Upper lobe of left lung (tissue), 4 donors: ENCODE data around the gene MCCD1.

ENCODE experiments used
- EP300 ChIP-seq, 4 donors: sonication (generic); formaldehyde crosslinking; IDR thresholded peaks; one replicate each; pipeline ENCODE4 v1.5.1; 2017; ENCODE audit warnings: antibody characterized with exemption in 4 of 4, control low read depth in 2 of 4
- TF ChIP-seq, protein P1 (sequence below), 6 experiments: fragments of 450-650 bp in 4 of 6; fragments of 200-600 bp in 2 of 6; sonication (generic) in 2 of 6; IDR thresholded peaks; one replicate each; pipeline ENCODE4 v1.5.1; 2016 to 2019; ENCODE audit warnings: antibody characterized with exemption in 6 of 6

DNA sequence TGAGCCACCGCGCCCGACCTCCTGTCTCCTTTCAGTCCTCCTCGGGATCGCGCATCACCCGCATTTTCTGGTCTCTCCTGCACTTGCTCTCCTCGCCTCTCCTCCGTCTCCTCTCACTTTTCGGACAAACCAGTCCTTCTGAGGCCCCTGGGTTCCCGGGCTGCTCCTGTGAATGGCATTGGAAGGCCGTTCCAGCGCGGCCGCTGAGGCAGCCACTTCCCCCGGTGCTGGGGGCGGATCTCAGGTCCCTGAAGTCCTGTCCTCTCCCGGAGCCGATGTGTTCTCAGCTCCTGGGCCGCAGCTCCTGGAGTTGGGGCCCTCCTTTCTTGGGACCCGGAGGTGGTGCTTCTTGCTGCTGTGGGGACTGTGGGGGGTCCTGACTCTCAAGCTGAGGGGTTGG lies 30.0 kb upstream of the MCCD1 start:
- no peak for TF ChIP-seq EP300 (IDR thresholded peaks at IDR 0.05)
- TF ChIP-seq, protein P1, sequence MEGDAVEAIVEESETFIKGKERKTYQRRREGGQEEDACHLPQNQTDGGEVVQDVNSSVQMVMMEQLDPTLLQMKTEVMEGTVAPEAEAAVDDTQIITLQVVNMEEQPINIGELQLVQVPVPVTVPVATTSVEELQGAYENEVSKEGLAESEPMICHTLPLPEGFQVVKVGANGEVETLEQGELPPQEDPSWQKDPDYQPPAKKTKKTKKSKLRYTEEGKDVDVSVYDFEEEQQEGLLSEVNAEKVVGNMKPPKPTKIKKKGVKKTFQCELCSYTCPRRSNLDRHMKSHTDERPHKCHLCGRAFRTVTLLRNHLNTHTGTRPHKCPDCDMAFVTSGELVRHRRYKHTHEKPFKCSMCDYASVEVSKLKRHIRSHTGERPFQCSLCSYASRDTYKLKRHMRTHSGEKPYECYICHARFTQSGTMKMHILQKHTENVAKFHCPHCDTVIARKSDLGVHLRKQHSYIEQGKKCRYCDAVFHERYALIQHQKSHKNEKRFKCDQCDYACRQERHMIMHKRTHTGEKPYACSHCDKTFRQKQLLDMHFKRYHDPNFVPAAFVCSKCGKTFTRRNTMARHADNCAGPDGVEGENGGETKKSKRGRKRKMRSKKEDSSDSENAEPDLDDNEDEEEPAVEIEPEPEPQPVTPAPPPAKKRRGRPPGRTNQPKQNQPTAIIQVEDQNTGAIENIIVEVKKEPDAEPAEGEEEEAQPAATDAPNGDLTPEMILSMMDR (IDR thresholded peaks at IDR 0.05): no peak
